Omental fat pad (tissue), 4 donors: ENCODE data around the gene CAMK1D. TPM values are rescaled to one million over a fixed set of nuclear protein-coding genes. Genes with fewer than 3 reads are reported as not detected.

ENCODE experiments used
- ATAC-seq: fragments of 150-250 bp; one replicate; pipeline ENCODE4 v1.9.1; 2016; ENCODE audit warnings: mild to moderate bottlenecking, moderate library complexity; ENCODE audit not compliant: low FRiP score
- DNase-seq: peaks from one replicate; pipeline ENCODE4 v3.0.0-alpha.2; 2019; ENCODE audit warnings: low spot score
- CTCF ChIP-seq, 3 donors: fragments of 450-650 bp; IDR thresholded peaks; one replicate each; pipeline ENCODE4 v1.5.1; 2016 to 2017; ENCODE audit warnings: antibody characterized with exemption in 3 of 3, mild to moderate bottlenecking in 3 of 3, moderate library complexity in 2 of 3
- total RNA-seq, 4 donors: library from RNA; depleted of rRNA; stranded (reverse); fragments of >200 nt; gene quantifications; one replicate each; pipeline ENCODE4 v1.1.0, GENCODE V29; 2016

Gene CAMK1D
- total RNA-seq, 4 donors from 2014 or later = 6.0 to 15.8 (median 8.8) TPM

- peak; percentile 38 for ATAC-seq
- DNase-seq = no peak
- no peak for TF ChIP-seq CTCF (IDR thresholded peaks at IDR 0.05)
These were observed 495.6 kb downstream of the CAMK1D start for GRCh38 chr10:12844811-12845483.

DNA sequence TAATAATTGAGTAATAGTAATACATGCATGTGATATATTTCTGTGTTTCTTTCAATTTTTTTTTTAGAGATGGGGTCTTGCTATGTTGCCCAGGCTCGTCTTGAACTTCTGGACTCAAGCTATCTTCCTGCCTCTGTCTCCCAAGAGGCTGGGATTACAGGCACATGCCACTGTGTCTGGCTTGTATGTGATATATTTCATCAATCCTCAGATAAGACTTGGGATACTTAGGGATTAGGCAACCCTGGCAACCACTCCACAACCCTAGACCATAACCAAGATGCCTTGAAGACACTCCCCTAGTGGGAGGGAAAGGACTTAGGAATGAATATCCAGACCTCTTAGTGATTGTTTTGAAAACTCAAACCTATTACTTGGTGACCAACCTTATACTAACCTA is 497.4 kb downstream of the CAMK1D start:
- no peak for TF ChIP-seq CTCF (IDR thresholded peaks at IDR 0.05)
- ATAC-seq (peak; percentile 31), DNase-seq (no peak)

- ATAC-seq (no peak), DNase-seq (no peak)
- no peak for TF ChIP-seq CTCF (IDR thresholded peaks at IDR 0.05)
These were observed 498.1 kb downstream of the CAMK1D start for GRCh38 chr10:12847361-12847975.

- no peak for ATAC-seq
- DNase-seq = no peak
- no peak for TF ChIP-seq CTCF (IDR thresholded peaks at IDR 0.05)
These were observed 499.3 kb downstream of the CAMK1D start for GRCh38 chr10:12848439-12849173.

GRCh38 chr10:12849319-12850181 is 500.2 kb downstream of the CAMK1D start:
- ATAC-seq = peak; percentile 16

More at GRCh38 chr10:12849319-12850181, 500.2 kb downstream of the CAMK1D start:
- no peak for TF ChIP-seq CTCF (IDR thresholded peaks at IDR 0.05)
- no peak for DNase-seq
